ENCODE data around the gene MAPKAPK2.

MAPKAPK2 gene

DNA sequence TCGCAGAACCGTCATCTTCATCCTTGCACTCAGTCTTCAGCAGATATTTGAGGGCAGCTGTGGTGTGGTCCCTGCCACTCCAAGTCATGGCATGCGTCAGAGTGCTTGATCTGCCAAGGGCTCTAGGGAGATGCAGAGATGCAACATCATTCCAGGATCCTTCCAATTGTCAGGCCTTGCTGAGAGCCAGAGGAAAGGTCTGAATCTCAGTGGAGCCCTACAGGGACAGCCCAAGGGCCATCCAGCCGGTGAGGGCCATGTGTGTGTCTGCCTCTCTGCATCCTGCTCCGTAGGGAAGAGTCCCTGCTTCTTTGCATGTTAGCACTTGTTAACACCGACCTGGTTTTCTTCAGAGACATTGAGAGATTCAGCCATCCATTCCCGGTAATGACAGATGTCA, 17.6 kb downstream of the MAPKAPK2 start:
- no peak for DNase-seq (ENCODE audit: low read depth, low spot score)

- no peak for DNase-seq (ENCODE audit: low read depth, low spot score)
Measured at GRCh38 chr1:206702803-206703202, 18.1 kb downstream of the MAPKAPK2 start.

DNA sequence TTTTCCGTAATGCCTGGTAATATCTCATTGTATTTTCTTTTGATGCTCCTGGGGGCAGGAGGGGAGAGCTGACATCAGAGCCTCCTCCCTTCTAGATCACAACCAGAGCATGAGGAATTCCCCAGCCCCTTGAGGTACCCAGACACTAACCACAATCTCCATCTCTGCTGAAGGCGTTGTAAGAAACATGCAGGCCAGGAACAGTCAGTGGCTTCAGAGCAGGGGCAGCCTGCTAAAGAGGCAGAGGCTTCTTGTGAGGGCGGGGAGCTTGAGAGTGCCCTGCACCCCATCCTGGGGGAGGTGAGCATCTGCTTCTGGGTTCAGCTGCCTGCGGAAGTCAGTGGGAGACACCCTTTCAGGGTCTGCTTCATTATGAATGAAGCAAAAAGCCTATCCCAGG, 19.0 kb downstream of the MAPKAPK2 start:
- no peak for DNase-seq (ENCODE audit: low read depth, low spot score)

GRCh38 chr1:206704226-206704625, 19.5 kb downstream of the MAPKAPK2 start:
- DNase-seq (ENCODE audit: low read depth, low spot score) = no peak

DNA sequence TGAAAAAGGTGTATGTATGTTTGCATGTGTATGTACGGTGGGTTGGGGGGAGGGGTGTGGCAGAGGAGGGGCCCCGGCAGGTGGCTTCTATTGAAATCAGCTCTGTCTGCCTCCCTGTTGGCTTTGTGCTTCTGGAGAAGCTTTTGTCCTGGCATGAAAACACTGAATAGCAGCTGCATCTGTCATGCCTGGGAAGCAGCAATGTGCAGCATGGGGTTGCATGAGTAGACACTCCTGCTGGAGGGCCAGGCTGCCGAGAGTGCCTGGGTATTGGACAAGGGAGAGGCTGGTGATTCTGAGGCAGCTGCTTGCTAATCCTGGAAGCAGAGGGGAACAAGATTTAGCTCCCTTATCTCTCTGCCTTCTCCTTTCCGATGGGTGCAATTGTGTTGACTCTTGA, 20.5 kb downstream of the MAPKAPK2 start:
- no peak for DNase-seq (ENCODE audit: low read depth, low spot score)

DNA sequence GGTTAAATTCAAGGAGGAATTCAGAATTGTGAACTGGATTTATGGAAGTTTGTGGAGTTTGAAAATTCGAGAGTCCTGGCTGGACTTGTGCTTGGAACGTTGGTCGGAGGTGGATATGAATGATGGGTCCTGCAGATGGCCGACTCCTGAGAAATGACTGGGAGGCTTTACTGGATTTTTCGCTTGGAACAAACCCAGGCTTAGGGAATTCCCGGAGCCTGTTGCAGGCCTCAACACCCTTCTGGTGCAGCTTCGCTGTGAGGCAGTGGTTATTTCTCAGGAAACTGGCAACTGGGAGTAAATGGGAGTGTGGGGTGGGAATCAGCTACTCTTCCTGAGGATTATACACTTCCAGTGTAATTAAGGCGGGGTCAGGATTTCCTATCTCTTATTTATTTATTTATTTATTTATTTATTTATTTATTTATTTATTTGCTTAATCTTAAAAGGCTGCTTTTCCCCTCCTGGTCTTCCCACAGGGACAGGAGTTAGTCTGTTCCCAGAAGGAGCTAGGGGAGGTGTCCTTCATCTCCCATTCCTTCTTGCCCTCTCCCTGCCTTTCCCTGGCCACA, 21.1 kb downstream of the MAPKAPK2 start:
- DNase-seq (ENCODE audit: low read depth, low spot score) = no peak

DNA sequence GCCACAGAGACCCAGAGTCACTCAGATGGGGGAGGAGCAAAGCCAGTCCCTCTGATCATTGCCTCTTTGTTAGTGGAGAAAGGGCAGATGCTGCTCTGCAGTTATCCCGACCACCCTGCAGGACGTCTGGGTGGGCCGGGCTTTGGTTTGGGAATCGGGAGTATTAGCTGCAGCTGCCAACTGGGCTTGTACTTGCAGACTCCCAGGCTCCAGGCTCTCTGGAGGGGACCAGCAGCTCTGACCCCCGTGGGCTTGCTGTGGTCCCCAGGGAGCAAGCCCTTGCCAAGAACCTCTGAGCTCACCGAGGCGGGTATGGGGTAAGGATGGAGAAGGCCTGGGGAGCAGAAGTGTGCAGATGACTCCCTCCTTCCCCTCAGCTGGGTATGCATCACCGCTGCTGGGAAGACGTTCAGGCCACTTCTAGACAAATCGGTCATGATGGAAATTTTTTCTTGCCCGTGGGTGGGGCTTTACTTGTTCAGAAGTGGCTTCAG, 21.6 kb downstream of the MAPKAPK2 start:
- no peak for DNase-seq (ENCODE audit: low read depth, low spot score)

- DNase-seq (ENCODE audit: low read depth, low spot score) = no peak
Measured at GRCh38 chr1:206706806-206707366, 22.2 kb downstream of the MAPKAPK2 start.

- DNase-seq (ENCODE audit: low read depth, low spot score) = no peak
Measured at GRCh38 chr1:206708058-206708457, 23.4 kb downstream of the MAPKAPK2 start.

- no peak for DNase-seq (ENCODE audit: low read depth, low spot score)
Measured at GRCh38 chr1:206708882-206709281, 24.2 kb downstream of the MAPKAPK2 start.

- no peak for DNase-seq (ENCODE audit: low read depth, low spot score)
Measured at GRCh38 chr1:206709322-206709721, 24.6 kb downstream of the MAPKAPK2 start.

DNA sequence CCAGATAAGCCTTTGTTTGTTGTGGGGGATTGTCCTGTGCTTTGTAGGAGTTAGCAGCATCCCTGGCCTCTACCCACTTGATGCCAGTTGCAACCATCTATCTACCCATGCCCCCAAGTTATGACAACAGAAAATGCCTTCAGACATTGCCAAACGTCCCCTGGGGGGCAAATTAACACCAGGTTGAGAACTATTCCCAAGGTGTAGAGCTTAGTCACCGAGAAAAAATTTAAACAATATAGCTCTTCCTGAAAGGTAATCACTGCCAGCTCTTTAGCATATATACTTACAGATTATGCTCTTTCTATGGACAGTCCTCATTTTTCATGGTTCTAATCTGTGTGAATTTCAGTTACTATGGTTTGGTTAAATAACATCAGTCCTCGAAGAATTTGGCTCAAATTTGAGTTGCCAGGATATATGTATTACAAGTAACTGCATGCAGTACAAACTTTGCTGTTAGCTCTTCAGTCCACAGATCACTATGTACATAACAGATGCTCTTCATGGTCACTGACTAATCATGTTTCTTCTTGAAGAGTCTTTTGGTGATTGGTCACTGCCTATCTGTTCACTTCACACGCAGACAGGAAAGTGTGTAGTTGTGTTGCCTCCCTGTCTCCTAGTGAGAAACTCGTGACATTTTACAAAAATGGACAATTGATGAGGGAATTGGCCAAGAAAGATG, 25.2 kb downstream of the MAPKAPK2 start:
- no peak for DNase-seq (ENCODE audit: low read depth, low spot score)

GRCh38 chr1:206710460-206710823, 25.7 kb downstream of the MAPKAPK2 start:
- no peak for DNase-seq (ENCODE audit: low read depth, low spot score)

DNA sequence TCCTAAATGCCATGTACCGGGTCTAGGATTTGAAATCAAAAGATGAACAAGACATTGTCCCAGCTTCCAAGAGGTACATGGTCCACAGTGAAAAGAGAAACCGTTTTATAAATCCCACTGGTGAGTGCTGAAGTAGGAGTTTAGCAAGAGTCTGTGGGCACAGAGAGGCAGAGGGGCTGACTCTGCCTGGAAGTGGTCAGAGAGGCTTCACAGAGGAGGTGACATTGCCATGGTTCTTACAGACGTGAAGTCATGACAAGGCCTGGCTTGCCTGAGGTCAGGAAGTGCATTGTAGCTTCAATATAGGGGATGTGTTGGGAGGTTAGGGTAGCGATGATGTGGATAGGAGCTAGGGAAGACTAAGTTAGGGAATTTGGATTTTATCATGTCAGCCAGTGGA, 28.4 kb downstream of the MAPKAPK2 start:
- no peak for DNase-seq (ENCODE audit: low read depth, low spot score)

GRCh38 chr1:206713910-206714312, 29.2 kb downstream of the MAPKAPK2 start:
- no peak for DNase-seq (ENCODE audit: low read depth, low spot score)

GRCh38 chr1:206714331-206715058, 29.8 kb downstream of the MAPKAPK2 start:
- DNase-seq (ENCODE audit: low read depth, low spot score) = no peak

DNA sequence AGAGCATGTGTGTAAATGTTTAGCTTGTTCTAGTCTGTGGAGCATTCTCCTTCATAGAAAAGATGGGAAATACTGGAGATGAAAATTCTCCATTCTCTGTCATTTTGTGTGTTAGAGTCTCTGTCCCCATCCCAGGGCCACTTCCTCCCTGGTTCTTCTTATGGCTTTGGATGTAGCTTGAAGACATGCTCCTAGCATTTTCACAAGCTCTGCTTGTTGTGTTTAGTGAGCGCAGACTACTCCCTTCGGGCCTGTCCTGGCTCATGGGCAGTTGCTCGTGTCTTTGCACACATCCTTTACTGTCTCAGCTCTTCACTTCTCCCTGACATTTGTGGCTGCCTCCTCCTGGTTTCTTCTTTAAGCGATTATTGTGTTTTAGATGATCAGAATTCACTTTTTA, 30.4 kb downstream of the MAPKAPK2 start:
- no peak for DNase-seq (ENCODE audit: low read depth, low spot score)

- no peak for DNase-seq (ENCODE audit: low read depth, low spot score)
Measured at GRCh38 chr1:206715552-206716158, 30.9 kb downstream of the MAPKAPK2 start.

DNA sequence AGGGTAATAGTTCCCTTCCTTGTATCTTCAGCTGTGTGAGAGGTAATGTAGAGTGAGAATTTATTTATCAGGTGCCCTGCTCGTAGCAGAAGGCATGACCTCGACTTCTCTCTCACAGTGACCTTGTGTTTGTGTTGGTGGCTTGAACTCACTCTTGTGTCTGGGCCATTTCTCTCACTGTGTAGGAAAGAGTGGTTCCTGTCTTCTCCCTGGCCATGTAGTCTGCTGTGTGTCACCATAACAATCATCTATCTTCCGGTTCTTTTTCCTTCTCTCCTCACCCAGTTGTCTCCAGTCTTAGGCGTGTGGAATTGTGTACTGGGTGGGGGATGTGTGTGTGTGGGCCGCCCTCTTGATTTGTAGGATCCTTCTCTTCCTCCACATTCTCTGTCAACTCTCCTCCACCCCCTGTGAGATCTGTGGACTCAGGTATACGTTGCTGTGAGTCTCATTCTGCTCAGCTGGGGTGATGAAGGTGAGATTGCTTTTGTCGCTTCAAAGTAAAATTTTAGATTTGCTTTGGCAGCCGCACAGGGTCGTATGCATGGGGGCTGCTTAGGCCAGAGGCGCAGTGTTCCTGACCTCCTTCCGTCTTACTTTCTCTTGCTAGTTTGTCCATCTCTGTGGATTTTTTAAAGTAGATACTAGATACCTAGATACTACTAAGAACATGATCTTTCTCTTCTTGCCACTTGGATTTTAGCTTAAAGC, 31.6 kb downstream of the MAPKAPK2 start:
- no peak for DNase-seq (ENCODE audit: low read depth, low spot score)

DNA sequence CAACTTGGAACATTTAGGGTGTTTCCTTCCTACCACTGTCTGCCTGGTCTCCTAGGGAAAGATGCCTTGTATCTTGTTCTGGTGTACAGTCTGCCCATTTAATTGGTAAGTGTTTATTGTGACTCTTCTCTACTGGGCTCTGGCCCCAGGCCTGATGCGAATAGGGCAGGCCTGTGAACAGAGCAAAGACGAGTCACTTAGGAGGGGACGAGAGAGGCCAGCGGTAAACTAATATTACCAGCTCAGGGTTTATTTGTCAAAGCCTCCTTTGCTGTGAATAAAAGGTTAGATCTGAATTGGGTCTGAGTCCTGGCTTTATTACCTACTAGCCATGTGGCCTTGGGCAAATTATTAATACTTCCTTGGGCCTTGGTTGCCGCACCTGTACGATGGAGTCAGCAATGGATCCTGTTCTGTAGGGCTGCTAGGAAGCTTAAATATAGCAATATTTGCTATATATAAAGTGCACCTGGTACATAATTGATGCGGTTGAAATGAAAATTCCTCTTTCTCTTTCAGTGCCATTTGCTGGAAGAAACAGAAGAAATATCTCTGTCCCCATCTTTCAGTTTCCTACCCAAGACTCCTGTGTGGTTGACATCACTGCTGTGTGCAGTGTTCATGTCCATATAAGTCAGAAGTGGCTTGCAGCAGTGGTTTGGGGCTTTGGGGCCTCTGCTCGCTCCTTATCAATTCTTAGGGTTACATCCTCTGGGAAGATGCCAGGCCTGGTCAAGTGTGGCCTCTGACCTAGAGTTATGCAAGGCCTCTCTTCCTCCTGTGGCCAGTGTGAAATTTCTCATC, 32.4 kb downstream of the MAPKAPK2 start:
- DNase-seq (ENCODE audit: low read depth, low spot score) = no peak

DNA sequence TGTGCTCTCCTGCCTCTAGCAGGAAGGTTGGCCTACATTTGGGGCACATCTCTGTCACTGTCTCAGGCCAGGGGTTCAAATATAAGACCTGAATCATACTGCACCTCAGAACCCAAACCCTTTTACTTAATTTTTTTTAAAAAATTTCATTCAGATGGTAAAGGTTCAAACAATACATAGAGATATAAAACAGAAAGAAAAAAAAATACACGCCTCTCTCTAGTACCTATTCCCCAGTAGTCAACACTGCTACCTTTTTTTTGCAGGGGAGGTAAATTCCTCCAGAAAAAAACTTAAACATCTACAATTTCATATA, 32.9 kb downstream of the MAPKAPK2 start:
- no peak for DNase-seq (ENCODE audit: low read depth, low spot score)
